Sigmoid colon (tissue), 4 donors: ENCODE data around the gene ZNF595.

ENCODE experiments used
- CTCF ChIP-seq, 4 experiments: fragments of 450-650 bp in 3 of 4; fragments of 200-600 bp in 1 of 4; IDR thresholded peaks; one replicate each; pipeline ENCODE4 v1.5.1; 2016 to 2019; ENCODE audit warnings: antibody characterized with exemption in 4 of 4, mild to moderate bottlenecking in 3 of 4, moderate library complexity in 2 of 4
- EP300 ChIP-seq, 4 donors: sonication (generic); formaldehyde crosslinking; IDR thresholded peaks; one replicate each; pipeline ENCODE4 v1.6.1; 2017; ENCODE audit warnings: antibody characterized with exemption in 4 of 4
- POLR2A ChIP-seq, 2 donors: fragments of 450-650 bp; IDR thresholded peaks; one replicate each; pipeline ENCODE4 v1.6.1; 2016; ENCODE audit warnings: antibody characterized with exemption in 2 of 2, mild to moderate bottlenecking in 2 of 2, moderate library complexity in 2 of 2
- POLR2AphosphoS5 ChIP-seq, 4 donors: sonication (generic); formaldehyde crosslinking; IDR thresholded peaks; one replicate each; pipeline ENCODE4 v1.6.1; 2017; ENCODE audit warnings: antibody characterized with exemption in 4 of 4

- no peak for TF ChIP-seq POLR2AphosphoS5 (IDR thresholded peaks at IDR 0.05)
- TF ChIP-seq CTCF (IDR thresholded peaks at IDR 0.05): no peak
- TF ChIP-seq POLR2A (IDR thresholded peaks at IDR 0.05): no peak
- TF ChIP-seq EP300 (IDR thresholded peaks at IDR 0.05): no peak
Observed at GRCh38 chr4:132483-132882, 79.4 kb downstream of the ZNF595 start.
